OCI-LY7 (cell line): ENCODE data around the gene PRKRIP1.

Experiments used
- EZH2phosphoT487 ChIP-seq: fragments of 200-600 bp; sonication (generic); IDR thresholded peaks from 2 replicates; pipeline ENCODE4 v1.6.1; 2018; ENCODE audit warnings: low read depth, borderline replicate concordance, mild to moderate bottlenecking, mixed run types, antibody characterized with exemption, low read length, moderate library complexity, mixed read lengths
- TF ChIP-seq, protein P1 (sequence below): fragments of 200-600 bp; sonication (generic); conservative IDR thresholded peaks from 2 replicates; pipeline ENCODE4 v1.5.1; 2014; ENCODE audit warnings: mild to moderate bottlenecking, antibody characterized with exemption, low read length, moderate library complexity, mixed read lengths

DNA sequence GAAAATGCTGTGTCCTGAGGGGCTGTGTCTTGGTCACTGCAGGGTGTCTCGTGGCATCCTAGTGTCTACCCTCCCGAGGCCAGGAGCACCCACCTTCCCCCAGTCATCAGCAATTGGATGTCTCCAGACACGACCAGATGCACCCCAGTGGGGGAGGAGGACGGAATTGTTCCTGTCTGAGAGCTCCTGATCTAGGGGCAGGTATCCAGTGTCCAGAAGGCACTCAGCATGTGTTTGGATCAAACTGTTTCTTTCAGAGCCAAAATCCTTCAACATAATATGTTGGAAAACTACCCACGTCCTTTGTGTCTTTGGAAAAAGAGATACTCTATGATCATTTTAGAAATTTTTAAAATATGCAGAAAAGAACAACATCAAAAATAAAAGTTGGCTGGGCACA is 16.9 kb downstream of the PRKRIP1 start:
- TF ChIP-seq, protein P1, sequence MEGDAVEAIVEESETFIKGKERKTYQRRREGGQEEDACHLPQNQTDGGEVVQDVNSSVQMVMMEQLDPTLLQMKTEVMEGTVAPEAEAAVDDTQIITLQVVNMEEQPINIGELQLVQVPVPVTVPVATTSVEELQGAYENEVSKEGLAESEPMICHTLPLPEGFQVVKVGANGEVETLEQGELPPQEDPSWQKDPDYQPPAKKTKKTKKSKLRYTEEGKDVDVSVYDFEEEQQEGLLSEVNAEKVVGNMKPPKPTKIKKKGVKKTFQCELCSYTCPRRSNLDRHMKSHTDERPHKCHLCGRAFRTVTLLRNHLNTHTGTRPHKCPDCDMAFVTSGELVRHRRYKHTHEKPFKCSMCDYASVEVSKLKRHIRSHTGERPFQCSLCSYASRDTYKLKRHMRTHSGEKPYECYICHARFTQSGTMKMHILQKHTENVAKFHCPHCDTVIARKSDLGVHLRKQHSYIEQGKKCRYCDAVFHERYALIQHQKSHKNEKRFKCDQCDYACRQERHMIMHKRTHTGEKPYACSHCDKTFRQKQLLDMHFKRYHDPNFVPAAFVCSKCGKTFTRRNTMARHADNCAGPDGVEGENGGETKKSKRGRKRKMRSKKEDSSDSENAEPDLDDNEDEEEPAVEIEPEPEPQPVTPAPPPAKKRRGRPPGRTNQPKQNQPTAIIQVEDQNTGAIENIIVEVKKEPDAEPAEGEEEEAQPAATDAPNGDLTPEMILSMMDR: no peak
- TF ChIP-seq EZH2phosphoT487: no peak
